RWPE1 (cell line): ENCODE measurements around the gene KCNK13.
"Not testable (repeated sequence)": the region's sequence is repeated elsewhere in the genome, so short reads cannot be mapped to it uniquely, and the experiment has no call there.

Source experiments
- CTCF ChIA-PET: fragments of 350-600 bp; sonication (Branson Sonifier 250); formaldehyde crosslinking; extraction: SDS; loops from one replicate; lab custom pipeline; 2021; lab: Yijun Ruan, JAX
- POLR2A ChIA-PET: fragments of 400-600 bp; formaldehyde crosslinking; extraction: SDS; loops from one replicate; lab custom pipeline; 2020; ENCODE audit warnings: antibody characterized with exemption; ENCODE audit not compliant: low non-redundant PET; lab: Yijun Ruan, JAX
- DNase-seq: peaks from one replicate; pipeline ENCODE4 v3.0.0; 2012; ENCODE audit warnings: low spot score
- H3K27ac ChIP-seq: fragments of 450-650 bp; 2 replicates; pipeline ENCODE4 v1.5.1; 2017
- TF ChIP-seq, protein P1 (sequence below): fragments of 450-650 bp; conservative IDR thresholded peaks from 2 replicates; pipeline ENCODE4 v1.5.1; 2017; ENCODE audit warnings: low read depth, mild to moderate bottlenecking

KCNK13 gene

DNA sequence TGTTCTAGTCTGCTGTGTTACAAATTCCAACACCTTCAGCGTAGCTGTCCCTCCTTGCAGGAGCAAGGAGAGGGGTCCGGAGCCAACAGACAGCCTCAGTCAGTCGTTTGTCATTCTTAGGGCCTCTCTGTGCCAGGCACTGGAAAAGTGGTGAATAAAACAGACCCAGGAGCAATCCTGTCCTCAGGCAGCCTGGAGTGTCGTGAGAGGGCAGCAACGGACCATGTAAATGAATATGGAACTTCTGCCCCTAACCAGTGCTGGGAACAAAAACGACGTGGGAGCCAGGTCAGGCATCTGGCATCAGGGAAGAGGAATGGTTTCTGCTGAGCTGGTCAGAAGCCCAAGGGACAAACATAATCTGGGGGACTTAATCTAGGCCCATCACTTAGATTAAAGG, 129.8 kb downstream of the KCNK13 start:
- CTCF ChIA-PET = no interaction called here

DNA sequence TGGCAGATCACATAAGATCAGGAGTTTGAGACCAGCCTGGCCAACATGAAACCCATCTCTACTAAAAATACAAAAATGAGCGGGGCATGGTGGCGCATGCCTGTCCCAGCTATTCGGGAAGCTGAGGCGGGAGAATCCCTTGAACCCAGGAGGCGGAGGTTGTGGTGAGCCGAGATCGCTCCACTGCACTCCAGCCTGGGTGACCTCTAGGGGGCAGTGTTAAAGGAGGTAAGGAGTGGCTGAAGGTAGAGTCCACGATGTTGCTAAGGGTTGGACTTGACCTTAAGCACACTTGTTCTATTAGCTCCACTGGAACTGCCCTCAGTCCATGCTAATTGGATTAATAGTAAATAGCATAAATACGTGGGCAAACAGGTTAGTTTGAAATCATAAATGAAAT, 132.1 kb downstream of the KCNK13 start:
- H3K27ac ChIP-seq = no peak overlapping the region
- ChIA-PET POLR2A (no interaction called here), CTCF (interaction anchor here (0.6 kb wide), 1 partner anchor 18 kb away, joined by 3 read pairs; no protein-coding TSS in a partner anchor)
- TF ChIP-seq, protein P1, sequence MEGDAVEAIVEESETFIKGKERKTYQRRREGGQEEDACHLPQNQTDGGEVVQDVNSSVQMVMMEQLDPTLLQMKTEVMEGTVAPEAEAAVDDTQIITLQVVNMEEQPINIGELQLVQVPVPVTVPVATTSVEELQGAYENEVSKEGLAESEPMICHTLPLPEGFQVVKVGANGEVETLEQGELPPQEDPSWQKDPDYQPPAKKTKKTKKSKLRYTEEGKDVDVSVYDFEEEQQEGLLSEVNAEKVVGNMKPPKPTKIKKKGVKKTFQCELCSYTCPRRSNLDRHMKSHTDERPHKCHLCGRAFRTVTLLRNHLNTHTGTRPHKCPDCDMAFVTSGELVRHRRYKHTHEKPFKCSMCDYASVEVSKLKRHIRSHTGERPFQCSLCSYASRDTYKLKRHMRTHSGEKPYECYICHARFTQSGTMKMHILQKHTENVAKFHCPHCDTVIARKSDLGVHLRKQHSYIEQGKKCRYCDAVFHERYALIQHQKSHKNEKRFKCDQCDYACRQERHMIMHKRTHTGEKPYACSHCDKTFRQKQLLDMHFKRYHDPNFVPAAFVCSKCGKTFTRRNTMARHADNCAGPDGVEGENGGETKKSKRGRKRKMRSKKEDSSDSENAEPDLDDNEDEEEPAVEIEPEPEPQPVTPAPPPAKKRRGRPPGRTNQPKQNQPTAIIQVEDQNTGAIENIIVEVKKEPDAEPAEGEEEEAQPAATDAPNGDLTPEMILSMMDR = 0 out of 2 replicates have a peak, but pooled peaks have one; percentile 18
- DNase-seq = no peak

More for the DNA sequence above, 129.8 kb downstream of the KCNK13 start:
- POLR2A ChIA-PET = no interaction called here
- DNase-seq = no peak
- TF ChIP-seq, protein P1 = no peak
- H3K27ac ChIP-seq = no peak overlapping the region

DNA sequence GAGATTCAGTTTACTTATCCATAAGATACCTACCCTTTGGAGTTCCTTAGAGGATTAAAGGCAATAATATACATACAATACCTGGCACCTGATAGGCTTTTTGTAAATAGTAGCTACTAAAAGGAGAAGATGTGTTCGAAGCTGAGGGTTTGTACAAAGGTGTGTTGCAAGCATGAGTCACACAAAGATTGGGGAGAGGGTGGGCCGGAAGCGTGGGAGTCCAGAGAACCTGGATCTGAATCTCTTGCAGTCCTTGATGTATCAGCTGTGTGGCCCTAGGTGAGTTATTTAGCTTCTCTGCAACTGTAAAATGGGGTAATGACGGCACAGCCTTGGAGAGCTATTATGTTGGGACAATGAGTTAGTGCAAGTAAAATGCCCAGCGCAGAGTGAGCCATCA, 132.9 kb downstream of the KCNK13 start:
- POLR2A ChIA-PET = no interaction called here
- DNase-seq = peak; percentile 26
- CTCF ChIA-PET = interaction anchor here (0.6 kb wide), 1 partner anchor 19 kb away, joined by 3 read pairs; no protein-coding TSS in a partner anchor

DNA sequence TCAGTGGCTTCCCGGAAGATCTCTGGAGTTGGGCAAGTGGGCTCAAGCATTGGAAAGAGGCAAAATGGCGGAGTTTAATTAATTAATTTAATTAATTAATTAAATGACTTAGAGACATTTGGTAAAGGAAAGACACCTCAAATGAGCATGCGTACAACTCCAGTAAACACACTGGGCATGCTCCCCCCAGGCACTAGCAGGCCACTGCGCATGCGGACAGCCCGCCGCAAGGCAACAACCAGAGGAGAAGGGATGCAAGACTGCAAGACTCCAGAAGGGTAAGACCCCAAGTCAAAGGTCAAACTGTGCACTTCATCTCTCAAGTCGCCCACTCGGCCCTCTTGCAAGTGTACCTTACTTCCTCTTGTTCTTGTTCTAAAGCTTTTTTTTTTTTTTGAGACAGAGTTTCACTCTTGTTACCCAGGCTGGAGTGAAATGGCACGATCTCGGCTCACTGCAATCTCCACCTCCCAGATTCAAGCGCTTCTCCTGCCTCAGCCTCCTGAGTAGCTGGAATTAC, 136.8 kb downstream of the KCNK13 start:
- TF ChIP-seq, protein P1 = no peak
- H3K27ac ChIP-seq = no peak overlapping the region
- ChIA-PET CTCF (no interaction called here), POLR2A (no interaction called here)
- DNase-seq = no peak

More for the DNA sequence above, 132.9 kb downstream of the KCNK13 start:
- no peak overlapping the region for H3K27ac ChIP-seq
- TF ChIP-seq, protein P1 = no peak

DNA sequence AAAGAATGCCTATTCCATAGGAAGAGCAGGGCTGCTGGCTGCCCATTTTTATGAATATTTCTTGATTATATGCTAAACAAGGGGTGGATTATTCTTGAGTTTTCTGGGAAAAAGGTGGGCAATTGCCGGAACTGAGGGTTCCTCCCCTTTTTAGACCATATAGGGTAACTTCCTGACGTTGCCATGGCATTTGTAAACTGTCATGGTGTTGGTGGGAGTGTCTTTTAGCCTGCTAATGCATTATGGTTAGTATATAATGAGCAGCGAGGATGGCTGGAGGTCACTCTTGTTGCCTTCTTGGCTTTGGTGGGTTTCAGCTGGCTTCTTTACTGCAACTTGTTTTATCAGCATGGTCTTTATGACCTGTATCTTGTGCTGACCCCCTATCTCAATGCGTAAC, 138.8 kb downstream of the KCNK13 start:
- H3K27ac ChIP-seq, POLR2A ChIA-PET, DNase-seq, CTCF ChIA-PET: not testable (repeated sequence)

DNA sequence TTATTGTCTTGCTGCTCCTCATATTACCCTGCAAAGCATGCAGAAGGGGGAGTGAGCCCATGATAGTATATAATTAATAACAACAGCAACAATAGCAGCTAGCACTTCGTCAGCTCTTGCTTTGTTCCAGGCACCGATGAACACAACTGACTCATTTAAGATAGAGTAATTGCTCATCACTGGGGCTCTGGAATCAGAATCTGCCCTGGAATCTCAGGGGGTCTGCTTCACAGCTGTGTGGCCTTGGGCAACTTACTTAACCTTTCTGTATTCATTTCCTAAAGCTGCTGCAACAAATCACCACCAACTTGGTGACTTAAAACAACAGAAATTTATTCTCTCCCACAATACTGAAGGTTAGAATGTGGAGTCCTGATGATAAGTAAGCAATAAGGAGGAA, 139.6 kb downstream of the KCNK13 start:
- H3K27ac ChIP-seq = no peak overlapping the region
- DNase-seq = no peak
- ChIA-PET CTCF (no interaction called here), POLR2A (no interaction called here)
- TF ChIP-seq, protein P1 = no peak

DNA sequence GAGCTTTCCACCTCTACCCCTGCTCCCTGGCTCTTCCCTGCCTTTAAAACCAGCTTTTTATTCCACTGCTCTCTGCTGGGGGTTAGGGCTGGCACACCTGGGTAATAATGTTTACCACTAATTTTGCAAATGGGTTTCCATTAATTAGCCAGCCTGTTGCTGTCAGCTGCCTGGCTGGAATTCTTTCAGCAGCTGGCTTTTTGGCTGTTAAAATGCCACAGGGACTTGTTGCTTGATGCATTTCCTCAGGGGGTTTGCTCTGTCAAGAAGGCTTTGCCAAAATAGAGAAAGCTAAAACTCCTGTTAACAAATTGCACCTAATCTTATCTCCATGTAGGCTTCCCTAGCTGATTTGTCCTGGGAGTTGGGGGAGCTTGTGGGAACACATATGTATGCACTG, 142.7 kb downstream of the KCNK13 start:
- no peak for DNase-seq
- TF ChIP-seq, protein P1 = no peak
- CTCF ChIA-PET = interaction anchor here (0.8 kb wide), 1 partner anchor 31 kb away, joined by 3 read pairs; no protein-coding TSS in a partner anchor
- no peak overlapping the region for H3K27ac ChIP-seq
- POLR2A ChIA-PET = no interaction called here
